HEK293 (cell line): ENCODE measurements around the gene GNB5.

Experiments
- CTCF ChIA-PET: fragments of 350-600 bp; formaldehyde crosslinking; extraction: SDS; loops from one replicate; lab custom pipeline; 2021; ENCODE audit warnings: antibody characterized with exemption; lab: Yijun Ruan, JAX
- POLR2A ChIA-PET: fragments of 300-600 bp; formaldehyde crosslinking; extraction: SDS; loops from one replicate; lab custom pipeline; 2020; ENCODE audit warnings: antibody characterized with exemption, inconsistent platforms; lab: Yijun Ruan, JAX
- H3K27ac ChIP-seq: fragments of 200-500 bp; sonication (Bioruptor generic); 2 replicates; pipeline ENCODE4 v1.5.1; 2014; ENCODE audit warnings: low read depth, low read length, control low read depth, inconsistent platforms; ENCODE audit errors: extremely low read depth
- H3K36me3 ChIP-seq, 2 experiments: fragments of 200-500 bp in 1 of 2; sonication (Bioruptor generic) in 1 of 2; 1 replicate in 1 of 2; 2 replicates in 1 of 2; pipeline ENCODE4 v1.5.1; 2014 to 2017; ENCODE audit warnings: inconsistent platforms in 2 of 2, low read length in 2 of 2; ENCODE audit not compliant: control insufficient read depth in 2 of 2, insufficient read depth in 1 of 2
- H3K4me1 ChIP-seq: fragments of 200-500 bp; sonication (Bioruptor generic); 2 replicates; pipeline ENCODE4 v1.5.1; 2014; ENCODE audit warnings: mild to moderate bottlenecking, low read length, inconsistent platforms; ENCODE audit not compliant: control insufficient read depth, insufficient read depth
- H3K4me3 ChIP-seq: 2 replicates; pipeline ENCODE4 v1.5.1; 2011; ENCODE audit warnings: low read depth, mild to moderate bottlenecking, control low read depth, low read length, moderate library complexity
- H3K9me3 ChIP-seq: fragments of 200-500 bp; sonication (Bioruptor generic); 2 replicates; pipeline ENCODE4 v1.5.1; 2014; ENCODE audit warnings: low read depth, low read length, inconsistent platforms; ENCODE audit not compliant: control insufficient read depth, insufficient read depth
- SALL2 ChIP-seq: fragments of 450-650 bp; formaldehyde crosslinking; IDR thresholded peaks from 2 replicates; pipeline ENCODE4 v1.5.0; 2017; ENCODE audit warnings: missing biosample characterization, mild to moderate bottlenecking, missing genetic modification characterization, borderline replicate concordance
- SP7 ChIP-seq: fragments of 450-650 bp; formaldehyde crosslinking; IDR thresholded peaks from 2 replicates; pipeline ENCODE4 v1.5.1; 2016; ENCODE audit warnings: missing biosample characterization, missing genetic modification characterization
- ZBTB21 ChIP-seq: fragments of 450-650 bp; formaldehyde crosslinking; IDR thresholded peaks from 2 replicates; pipeline ENCODE4 v1.5.1; 2017; ENCODE audit warnings: missing biosample characterization, missing genetic modification characterization
- ZFP37 ChIP-seq: fragments of 450-650 bp; formaldehyde crosslinking; IDR thresholded peaks from 2 replicates; pipeline ENCODE4 v1.5.1; 2016; ENCODE audit warnings: missing biosample characterization, missing genetic modification characterization
- ZNF10 ChIP-seq: fragments of 450-650 bp; formaldehyde crosslinking; IDR thresholded peaks from 2 replicates; pipeline ENCODE4 v1.5.1; 2017; ENCODE audit warnings: missing biosample characterization, missing genetic modification characterization
- ZNF121 ChIP-seq: fragments of 450-650 bp; formaldehyde crosslinking; IDR thresholded peaks from 2 replicates; pipeline ENCODE4 v1.5.1; 2016; ENCODE audit warnings: missing biosample characterization, missing genetic modification characterization
- ZNF148 ChIP-seq: fragments of 450-650 bp; formaldehyde crosslinking; IDR thresholded peaks from 2 replicates; pipeline ENCODE4 v1.5.0; 2017; ENCODE audit warnings: missing biosample characterization, missing genetic modification characterization, borderline replicate concordance
- ZNF174 ChIP-seq: fragments of 450-650 bp; formaldehyde crosslinking; IDR thresholded peaks from 2 replicates; pipeline ENCODE4 v1.5.0; 2017; ENCODE audit warnings: missing biosample characterization, mild to moderate bottlenecking, missing genetic modification characterization
- ZNF184 ChIP-seq: fragments of 450-650 bp; IDR thresholded peaks from 2 replicates; pipeline ENCODE4 v1.5.1; 2018; ENCODE audit warnings: missing biosample characterization, mild to moderate bottlenecking, missing genetic modification characterization
- ZNF37A ChIP-seq: fragments of 450-650 bp; IDR thresholded peaks from 2 replicates; pipeline ENCODE4 v1.5.1; 2018; ENCODE audit warnings: missing biosample characterization, missing genetic modification characterization
- ZNF391 ChIP-seq: fragments of 450-650 bp; formaldehyde crosslinking; IDR thresholded peaks from 2 replicates; pipeline ENCODE4 v1.5.1; 2016; ENCODE audit warnings: low read depth, missing biosample characterization, missing genetic modification characterization, borderline replicate concordance
- ZNF426 ChIP-seq: fragments of 450-650 bp; formaldehyde crosslinking; IDR thresholded peaks from 2 replicates; pipeline ENCODE4 v1.5.1; 2017; ENCODE audit warnings: missing biosample characterization, missing genetic modification characterization, mild to moderate bottlenecking, inconsistent platforms, moderate library complexity
- ZNF561 ChIP-seq: fragments of 450-650 bp; IDR thresholded peaks from 2 replicates; pipeline ENCODE4 v1.5.1; 2018; ENCODE audit warnings: missing biosample characterization, missing genetic modification characterization, borderline replicate concordance
- ZNF629 ChIP-seq: fragments of 450-650 bp; formaldehyde crosslinking; IDR thresholded peaks from 2 replicates; pipeline ENCODE4 v1.5.1; 2017; ENCODE audit warnings: missing biosample characterization, missing genetic modification characterization
- ZNF76 ChIP-seq: fragments of 450-650 bp; formaldehyde crosslinking; IDR thresholded peaks from 2 replicates; pipeline ENCODE4; 2016; ENCODE audit warnings: low read depth, missing biosample characterization, missing genetic modification characterization, borderline replicate concordance
- ZSCAN16 ChIP-seq: fragments of 450-650 bp; formaldehyde crosslinking; IDR thresholded peaks from 2 replicates; pipeline ENCODE4 v1.5.1; 2016; ENCODE audit warnings: missing biosample characterization, missing genetic modification characterization
- TF ChIP-seq, protein P1 (sequence below): fragments of 450-650 bp; formaldehyde crosslinking; IDR thresholded peaks from 2 replicates; pipeline ENCODE4 v1.5.1; 2016; ENCODE audit warnings: missing biosample characterization, missing genetic modification characterization, borderline replicate concordance
- TF ChIP-seq, protein P2 (sequence below): fragments of 450-650 bp; formaldehyde crosslinking; optimal IDR thresholded peaks from 2 replicates; pipeline ENCODE3; 2016; ENCODE audit warnings: missing biosample characterization, mild to moderate bottlenecking, missing genetic modification characterization
- TF ChIP-seq, protein P3 (sequence below): fragments of 450-650 bp; formaldehyde crosslinking; IDR thresholded peaks from 2 replicates; pipeline ENCODE4 v1.5.1; 2016; ENCODE audit warnings: missing biosample characterization, missing genetic modification characterization

Gene GNB5

GRCh38 chr15:52132066-52132465, 59.1 kb downstream of the GNB5 start:
- ChIA-PET POLR2A (no interaction called here), CTCF (no interaction called here)
- H3K4me1 ChIP-seq, result no peaks in the 10 kb centered on the region
- no peaks in the 10 kb centered on the region for H3K9me3 ChIP-seq
- peaks cover 3 to 17% of the 10 kb centered on the region in 2 experiments; a peak in 2 of 3 replicates for H3K36me3 ChIP-seq
- no peak for TF ChIP-seq ZNF629
- no peak for TF ChIP-seq ZSCAN16 (tag by site-specific recombination)
- TF ChIP-seq, protein P1, sequence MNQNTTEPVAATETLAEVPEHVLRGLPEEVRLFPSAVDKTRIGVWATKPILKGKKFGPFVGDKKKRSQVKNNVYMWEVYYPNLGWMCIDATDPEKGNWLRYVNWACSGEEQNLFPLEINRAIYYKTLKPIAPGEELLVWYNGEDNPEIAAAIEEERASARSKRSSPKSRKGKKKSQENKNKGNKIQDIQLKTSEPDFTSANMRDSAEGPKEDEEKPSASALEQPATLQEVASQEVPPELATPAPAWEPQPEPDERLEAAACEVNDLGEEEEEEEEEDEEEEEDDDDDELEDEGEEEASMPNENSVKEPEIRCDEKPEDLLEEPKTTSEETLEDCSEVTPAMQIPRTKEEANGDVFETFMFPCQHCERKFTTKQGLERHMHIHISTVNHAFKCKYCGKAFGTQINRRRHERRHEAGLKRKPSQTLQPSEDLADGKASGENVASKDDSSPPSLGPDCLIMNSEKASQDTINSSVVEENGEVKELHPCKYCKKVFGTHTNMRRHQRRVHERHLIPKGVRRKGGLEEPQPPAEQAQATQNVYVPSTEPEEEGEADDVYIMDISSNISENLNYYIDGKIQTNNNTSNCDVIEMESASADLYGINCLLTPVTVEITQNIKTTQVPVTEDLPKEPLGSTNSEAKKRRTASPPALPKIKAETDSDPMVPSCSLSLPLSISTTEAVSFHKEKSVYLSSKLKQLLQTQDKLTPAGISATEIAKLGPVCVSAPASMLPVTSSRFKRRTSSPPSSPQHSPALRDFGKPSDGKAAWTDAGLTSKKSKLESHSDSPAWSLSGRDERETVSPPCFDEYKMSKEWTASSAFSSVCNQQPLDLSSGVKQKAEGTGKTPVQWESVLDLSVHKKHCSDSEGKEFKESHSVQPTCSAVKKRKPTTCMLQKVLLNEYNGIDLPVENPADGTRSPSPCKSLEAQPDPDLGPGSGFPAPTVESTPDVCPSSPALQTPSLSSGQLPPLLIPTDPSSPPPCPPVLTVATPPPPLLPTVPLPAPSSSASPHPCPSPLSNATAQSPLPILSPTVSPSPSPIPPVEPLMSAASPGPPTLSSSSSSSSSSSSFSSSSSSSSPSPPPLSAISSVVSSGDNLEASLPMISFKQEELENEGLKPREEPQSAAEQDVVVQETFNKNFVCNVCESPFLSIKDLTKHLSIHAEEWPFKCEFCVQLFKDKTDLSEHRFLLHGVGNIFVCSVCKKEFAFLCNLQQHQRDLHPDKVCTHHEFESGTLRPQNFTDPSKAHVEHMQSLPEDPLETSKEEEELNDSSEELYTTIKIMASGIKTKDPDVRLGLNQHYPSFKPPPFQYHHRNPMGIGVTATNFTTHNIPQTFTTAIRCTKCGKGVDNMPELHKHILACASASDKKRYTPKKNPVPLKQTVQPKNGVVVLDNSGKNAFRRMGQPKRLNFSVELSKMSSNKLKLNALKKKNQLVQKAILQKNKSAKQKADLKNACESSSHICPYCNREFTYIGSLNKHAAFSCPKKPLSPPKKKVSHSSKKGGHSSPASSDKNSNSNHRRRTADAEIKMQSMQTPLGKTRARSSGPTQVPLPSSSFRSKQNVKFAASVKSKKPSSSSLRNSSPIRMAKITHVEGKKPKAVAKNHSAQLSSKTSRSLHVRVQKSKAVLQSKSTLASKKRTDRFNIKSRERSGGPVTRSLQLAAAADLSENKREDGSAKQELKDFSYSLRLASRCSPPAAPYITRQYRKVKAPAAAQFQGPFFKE, result no peak
- no peak for TF ChIP-seq SALL2 (tag by site-specific recombination)
- TF ChIP-seq ZNF148 (tag by site-specific recombination), result no peak
- TF ChIP-seq ZNF561 (tag by site-specific recombination), result no peak
- no peak for TF ChIP-seq SP7 (tag by site-specific recombination)
- TF ChIP-seq ZNF121 (tag by site-specific recombination), result no peak
- no peak for TF ChIP-seq ZNF174 (tag by site-specific recombination)
- no peak for TF ChIP-seq ZNF10 (tag by site-specific recombination)
- TF ChIP-seq, protein P2, sequence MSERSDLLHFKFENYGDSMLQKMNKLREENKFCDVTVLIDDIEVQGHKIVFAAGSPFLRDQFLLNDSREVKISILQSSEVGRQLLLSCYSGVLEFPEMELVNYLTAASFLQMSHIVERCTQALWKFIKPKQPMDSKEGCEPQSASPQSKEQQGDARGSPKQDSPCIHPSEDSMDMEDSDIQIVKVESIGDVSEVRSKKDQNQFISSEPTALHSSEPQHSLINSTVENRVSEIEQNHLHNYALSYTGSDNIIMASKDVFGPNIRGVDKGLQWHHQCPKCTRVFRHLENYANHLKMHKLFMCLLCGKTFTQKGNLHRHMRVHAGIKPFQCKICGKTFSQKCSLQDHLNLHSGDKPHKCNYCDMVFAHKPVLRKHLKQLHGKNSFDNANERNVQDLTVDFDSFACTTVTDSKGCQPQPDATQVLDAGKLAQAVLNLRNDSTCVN (tag by site-specific recombination), result no peak
- TF ChIP-seq ZNF426, result no peak
- TF ChIP-seq ZBTB21 (tag by site-specific recombination), result no peak
- TF ChIP-seq ZNF391 (tag by site-specific recombination), result no peak
- TF ChIP-seq ZNF76 (tag by site-specific recombination), result no peak
- TF ChIP-seq ZFP37 (tag by site-specific recombination), result no peak
- no peak overlapping the region for H3K27ac ChIP-seq
- no peak overlapping the region for H3K4me3 ChIP-seq

DNA sequence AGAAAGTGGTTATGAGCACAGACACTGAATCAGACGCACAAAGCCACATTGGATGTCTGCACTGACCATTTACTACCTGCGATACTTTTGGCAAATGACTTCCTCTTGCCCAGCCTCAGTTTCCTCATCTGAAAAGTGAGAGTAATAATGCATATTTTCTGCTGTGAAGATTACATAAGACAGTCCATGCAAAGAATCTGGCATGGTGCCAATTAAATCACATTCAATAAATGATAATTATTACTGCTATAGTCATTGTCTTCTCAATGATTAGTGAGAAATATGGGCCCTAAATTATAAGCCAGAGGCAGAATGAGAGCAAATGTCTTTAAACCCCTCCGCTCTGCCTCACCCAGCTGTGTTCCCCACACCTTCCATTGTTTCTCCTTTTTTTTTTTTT, 62.6 kb downstream of the GNB5 start:
- Histone ChIP-seq H3K9me3 (no peaks in the 10 kb centered on the region), H3K4me3 (no peak overlapping the region), H3K4me1 (no peaks in the 10 kb centered on the region), H3K27ac (no peak overlapping the region), H3K36me3 (peaks cover 3 to 9% of the 10 kb centered on the region in 2 experiments; a peak in 2 of 3 replicates)
- POLR2A ChIA-PET, result interaction anchor here (0.7 kb wide), 1 partner anchor 480 kb away, joined by 9 read pairs; no protein-coding TSS in a partner anchor
- CTCF ChIA-PET, result interaction anchor here (1.4 kb wide), 1 partner anchor 12 kb away, joined by 4 read pairs; no protein-coding TSS in a partner anchor
- TF ChIP-seq ZNF184 (tag by site-specific recombination) (peak; percentile 63; the same call in 1 of the 2 replicates), ZNF37A (tag by site-specific recombination) (peak; percentile 46; the same call in 1 of the 2 replicates)
- TF ChIP-seq, protein P3, sequence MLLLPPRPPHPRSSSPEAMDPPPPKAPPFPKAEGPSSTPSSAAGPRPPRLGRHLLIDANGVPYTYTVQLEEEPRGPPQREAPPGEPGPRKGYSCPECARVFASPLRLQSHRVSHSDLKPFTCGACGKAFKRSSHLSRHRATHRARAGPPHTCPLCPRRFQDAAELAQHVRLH (tag by site-specific recombination), result no peak
